Measurements from ENCODE around the gene ASB8.
"Not testable (repeated sequence)": the region's sequence is repeated elsewhere in the genome, so short reads cannot be mapped to it uniquely, and the experiment has no call there.

ASB8 gene

DNA sequence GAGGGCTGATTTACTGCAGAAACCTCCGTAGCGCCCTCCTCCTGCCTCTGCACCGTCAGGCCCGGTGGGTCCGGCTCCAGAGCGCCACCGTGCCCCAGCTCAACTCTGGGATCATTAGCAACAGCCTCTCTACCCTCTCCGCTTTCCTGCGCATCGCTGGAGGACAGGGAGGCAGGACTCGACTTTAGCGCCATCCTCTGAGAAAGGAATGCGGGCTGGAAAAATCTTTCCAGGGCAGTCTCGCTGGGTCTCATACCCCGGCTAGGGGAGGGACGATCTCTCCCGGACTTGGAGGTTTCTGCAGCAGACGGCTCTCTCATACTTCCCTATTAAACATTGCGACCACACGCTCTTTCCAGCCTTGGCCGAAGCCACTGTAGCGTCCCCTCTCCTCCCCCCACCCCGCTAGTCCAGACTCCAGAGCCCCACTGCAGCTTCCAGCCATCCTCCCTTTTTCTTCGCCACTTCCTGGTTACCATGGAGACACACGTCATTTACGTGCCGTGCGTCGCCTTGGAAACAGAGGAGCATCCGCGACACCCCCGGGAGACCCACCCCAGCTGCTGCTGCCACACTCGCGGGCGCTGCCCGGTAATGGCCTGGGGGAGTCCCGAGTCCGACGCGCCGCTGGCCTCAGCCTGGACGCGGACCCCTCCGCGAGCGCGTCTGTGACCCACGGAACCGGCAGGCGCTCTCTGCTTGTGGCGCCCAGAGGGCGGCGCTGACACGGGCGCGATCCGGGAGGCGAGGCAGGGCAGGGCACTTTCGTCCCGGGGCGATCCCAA, 26.0 kb upstream of the ASB8 start, which contains the start of gene CCDC184:
Gene CCDC184 (plus strand): TSS at position 554 of the 785 bp plus-strand sequence. CDS start 479 bp downstream, outside the sequence.
- FAIRE-seq (peak; percentile 26), DNase-seq (ENCODE audit: insufficient read length, low spot score) (peak; percentile 49)

DNA sequence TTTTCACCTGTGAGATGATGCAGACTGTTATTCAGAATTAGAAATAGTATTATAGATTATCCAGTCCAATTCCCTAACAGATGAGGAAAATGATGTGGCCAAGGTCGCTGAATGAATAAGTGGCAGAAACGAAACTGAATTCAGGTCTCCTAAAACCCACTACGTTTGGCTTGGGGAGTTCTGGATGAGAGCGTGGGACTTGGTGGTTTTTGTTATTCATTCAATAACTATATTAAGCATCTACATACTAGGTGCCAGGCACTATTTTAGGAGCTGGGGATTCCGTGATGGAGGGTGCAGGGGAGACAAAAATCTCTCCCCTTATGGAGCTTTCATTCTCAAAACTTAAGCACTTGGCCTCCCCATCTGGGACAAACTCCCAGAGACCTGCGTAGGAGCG, 25.3 kb upstream of the ASB8 start:
- DNase-seq (ENCODE audit: insufficient read length, low spot score) (no peak), FAIRE-seq (no peak)

DNA sequence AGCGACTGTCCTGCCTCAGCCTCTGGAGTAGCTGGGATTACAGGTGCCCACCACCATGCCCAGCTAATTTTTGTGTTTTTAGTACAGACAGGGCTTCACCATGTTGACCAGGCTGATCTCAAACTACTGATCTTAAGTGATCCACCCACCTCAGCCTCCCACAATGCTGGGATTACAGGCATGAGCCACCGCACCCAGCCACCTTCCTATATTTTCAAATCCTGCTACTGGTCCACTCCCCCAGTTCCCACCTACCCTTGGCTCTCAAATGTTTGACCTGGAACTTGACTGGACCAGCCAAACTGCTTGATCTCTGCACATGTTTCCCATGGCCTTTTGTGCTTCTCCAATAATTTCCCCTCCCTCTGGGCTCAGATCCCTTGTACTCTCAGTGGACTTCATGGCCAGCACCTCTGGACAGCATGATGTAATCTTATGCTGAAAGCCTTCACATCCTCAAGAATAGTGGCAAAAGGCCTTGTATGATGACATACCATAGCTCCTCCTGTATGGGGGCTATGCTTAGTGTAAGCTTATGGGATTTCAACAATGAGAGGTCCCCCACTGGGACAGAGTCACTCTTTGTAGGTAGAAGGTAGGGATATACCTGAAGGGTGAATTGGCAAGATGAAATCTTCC, 23.7 kb upstream of the ASB8 start:
- no peak for FAIRE-seq

DNA sequence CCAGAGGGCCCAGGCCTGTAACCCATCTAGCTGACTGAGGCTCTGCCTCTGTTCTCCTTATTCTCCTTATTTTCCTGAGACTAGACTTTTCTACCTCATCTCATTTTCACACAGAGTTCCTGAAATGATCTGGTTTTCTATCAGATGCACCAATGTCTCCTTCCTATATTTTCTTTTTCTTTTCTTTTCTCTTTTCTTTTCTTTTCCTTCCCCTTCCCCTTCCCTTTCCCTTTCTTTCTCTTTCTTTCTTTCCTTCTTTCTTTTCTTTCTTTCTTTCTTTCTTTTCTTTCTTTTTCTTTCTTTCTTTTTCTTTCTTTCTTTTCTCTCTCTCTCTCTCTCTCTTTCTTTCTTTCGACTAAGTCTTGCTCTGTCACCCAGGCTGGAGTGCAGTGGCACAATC, 23.1 kb upstream of the ASB8 start:
- DNase-seq (ENCODE audit: insufficient read length, low spot score) (no peak), FAIRE-seq (no peak)

More for the DNA sequence above, 23.7 kb upstream of the ASB8 start:
- DNase-seq (ENCODE audit: insufficient read length, low spot score): no peak

DNA sequence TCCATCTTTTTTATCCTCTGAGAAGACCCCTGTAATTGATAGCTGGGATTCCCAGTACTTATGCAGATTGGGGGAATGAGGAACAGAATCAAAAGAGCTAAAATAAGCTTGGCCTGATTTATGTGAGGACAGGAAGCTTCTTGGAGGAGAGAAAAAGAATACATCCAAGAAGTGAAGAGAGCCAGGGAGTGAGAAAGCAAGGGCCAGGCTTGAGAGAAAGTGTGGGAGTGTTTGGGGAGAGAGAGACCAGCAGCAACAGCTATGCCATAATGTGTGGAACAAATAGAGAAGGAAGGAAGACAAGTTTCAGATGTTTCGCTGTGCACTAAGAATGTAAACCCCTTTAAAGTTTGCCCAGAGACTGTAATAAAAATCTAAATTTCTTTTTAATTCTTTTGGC, 22.2 kb upstream of the ASB8 start:
- FAIRE-seq (no peak), DNase-seq (ENCODE audit: insufficient read length, low spot score) (no peak)

DNA sequence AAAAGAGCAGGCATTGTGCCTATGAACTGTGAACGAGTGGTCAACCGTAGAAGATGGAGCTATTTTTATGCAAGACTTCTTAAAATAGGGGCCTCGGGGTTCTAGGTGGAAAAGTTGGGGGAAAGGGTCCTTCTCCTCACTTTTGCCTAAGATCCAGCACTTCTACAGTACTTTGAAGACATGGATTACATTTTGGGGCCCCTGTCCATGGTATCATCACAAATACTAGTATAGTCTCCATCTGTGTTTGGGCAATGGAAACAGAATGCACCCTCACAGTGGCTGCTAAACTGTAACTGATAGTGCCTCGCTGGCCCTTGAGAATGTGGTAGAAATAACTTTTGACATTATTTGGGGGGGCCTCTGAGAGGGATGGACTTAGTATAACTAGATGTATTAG, 20.7 kb upstream of the ASB8 start:
- no peak for FAIRE-seq
- DNase-seq (ENCODE audit: insufficient read length, low spot score): no peak

DNA sequence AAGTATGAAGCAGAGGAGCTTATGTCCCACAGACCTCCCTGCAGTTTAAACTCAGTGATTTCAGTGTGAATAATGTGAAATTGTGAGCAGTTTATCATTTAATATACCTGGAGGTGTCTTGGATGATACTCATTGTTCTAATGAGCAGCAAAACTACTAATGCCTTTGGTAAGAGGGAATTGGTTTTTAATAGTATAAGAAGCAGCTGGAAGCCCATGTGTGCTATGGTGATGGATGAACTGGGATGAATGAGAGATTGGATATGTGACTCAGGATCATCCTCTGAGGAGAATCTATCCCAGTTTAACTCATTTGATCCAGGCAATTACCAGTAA, 19.1 kb upstream of the ASB8 start:
- FAIRE-seq (no peak), DNase-seq (ENCODE audit: insufficient read length, low spot score) (no peak)

DNA sequence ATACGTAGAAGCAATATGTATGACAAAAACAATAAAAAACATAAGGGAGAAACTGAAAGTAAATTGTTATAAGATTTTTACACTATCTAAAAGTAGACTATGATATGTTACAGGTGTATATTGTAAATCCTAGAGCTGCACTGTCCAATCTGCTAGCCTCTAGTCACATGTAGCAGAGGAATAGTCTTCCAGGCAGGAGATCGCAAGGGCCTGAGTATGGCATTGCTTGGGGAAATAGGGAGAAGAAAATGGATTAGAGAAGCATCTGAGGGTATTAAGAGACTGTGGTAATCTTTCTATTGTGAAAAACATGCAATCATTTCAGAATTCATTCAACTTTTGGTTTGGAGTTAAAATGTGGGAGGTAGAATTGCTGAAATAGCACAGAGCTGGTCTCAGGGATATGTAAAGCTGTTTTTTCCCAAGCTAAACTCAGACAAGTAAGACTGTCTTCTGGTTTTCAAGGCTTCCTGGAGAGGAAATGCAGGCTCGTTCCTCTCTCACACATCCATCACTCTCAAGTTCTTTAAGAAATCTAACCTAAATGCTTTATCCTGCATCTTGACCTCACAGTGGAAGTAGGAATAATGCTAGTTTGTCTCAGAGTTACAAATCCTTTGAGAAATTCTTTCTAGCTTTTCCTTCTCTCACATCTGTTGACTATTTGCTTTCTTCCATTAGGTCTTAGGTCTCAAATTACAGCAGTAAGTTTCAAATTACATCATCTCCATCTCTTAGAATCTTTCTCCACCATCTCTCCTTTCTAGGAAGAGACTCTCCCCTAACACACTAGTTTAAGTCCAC, 18.5 kb upstream of the ASB8 start:
- no peak for DNase-seq (ENCODE audit: insufficient read length, low spot score)
- FAIRE-seq: no peak

DNA sequence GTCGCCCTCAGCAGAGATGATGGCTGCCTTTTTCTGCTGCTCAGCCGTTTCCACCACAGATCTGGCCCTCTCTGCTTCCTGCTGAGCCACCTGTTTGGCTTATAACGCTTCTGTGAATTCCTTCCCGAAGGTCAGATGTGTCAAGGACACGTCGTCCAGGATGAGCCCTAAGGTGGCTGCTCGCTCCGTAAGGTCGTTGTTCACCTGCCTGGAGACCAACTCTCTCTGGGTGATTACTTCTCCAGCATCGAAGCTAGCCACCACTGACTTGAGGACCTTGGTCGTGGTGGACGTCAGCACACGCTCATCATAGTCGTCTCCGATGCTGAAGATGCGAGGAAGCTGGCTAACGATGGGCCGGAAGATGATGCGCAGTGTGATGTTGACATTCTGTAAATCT, 11.7 kb upstream of the ASB8 start:
- DNase-seq (ENCODE audit: insufficient read length, low spot score) (no peak), FAIRE-seq (no peak)

DNA sequence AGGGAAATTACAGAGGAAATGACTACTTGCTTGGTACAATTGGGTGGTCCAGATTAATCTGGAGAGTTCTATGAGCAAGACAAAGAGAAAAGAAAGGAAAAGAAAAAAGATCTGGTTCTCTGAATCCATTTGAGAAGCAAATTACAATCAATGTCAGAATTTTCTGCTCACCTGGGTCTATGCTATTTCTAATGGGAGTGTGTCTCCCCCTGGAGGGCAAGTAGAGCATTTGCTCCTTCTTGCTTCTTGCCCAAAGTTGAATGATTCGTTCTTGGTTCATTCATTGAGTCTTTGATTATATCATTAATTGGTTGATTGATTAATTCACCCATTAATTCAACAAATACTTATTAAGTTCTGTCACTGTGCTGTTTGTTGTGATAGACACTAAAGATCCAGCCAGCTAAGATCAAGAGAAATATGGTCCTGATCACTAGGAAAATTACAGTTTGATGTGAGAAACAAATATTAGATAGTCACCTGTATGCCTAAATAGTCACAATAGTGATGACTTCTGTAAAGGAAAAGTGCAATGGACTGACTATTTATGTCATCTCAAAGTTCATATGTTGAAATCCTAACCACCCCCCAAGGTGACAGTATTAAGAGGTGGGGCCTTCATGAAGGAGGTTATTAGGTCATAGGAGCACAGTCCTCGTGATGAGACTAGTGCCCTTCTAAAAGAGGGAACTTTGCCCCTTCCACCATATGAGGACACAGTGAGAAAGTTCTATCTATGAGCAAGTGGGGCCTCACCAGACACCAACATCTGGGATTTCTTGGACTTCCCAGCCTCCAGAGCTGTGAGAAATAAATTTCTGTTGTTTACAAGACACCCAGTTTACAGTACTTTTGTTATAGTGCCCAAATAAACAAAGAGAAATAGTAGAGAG, 8.0 kb upstream of the ASB8 start:
- FAIRE-seq: peak; percentile 38
- peak; percentile 53 for DNase-seq (ENCODE audit: insufficient read length, low spot score)

DNA sequence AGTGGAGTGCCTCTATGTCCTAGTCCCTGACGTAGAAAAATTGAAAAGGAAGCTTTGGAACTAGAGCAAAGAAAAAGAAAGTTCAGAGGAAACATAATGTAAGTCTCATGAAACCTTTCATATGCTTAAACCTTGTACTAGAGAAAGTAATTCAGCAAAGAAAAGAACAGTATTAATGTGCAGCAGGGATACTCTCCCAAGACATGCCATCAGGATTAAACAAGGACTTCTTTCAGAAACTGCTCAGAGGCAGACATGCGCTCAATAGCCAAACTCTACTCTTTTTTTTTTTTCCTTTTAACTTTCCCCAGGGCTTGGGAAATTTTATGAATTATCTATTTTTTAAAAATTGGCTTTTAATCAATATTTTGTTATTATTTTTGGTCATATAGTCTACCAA, 7.1 kb upstream of the ASB8 start:
- DNase-seq (ENCODE audit: insufficient read length, low spot score) (no peak), FAIRE-seq (no peak)

DNA sequence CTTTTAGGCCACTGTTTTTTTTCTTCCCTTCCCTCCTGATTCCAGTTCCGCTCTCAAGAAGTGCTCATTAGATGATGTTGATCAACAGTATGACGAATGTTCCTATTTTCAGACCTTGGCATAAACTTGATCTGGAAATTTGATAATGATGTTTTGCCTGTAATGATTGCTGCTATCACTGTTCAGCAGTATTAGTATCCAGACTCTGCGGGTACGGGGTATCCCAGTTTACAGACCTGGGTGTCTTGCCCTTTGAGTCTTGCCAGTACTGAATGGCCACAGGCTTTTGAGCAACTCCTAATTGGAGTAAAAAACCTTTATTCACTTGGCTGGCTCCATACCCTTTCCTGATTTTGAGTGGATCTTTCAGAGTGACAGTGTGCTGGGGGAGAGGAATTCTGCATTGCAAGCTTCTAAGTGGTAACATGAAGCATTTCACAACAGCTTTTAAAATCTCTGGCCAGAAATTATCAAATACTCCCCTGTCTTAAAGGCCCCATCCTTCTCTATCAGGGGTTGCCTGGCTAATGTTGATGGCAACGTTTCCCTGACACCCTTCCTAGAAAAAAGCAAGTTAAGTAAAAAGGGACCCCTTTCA, 5.9 kb upstream of the ASB8 start:
- FAIRE-seq (no peak), DNase-seq (ENCODE audit: insufficient read length, low spot score) (no peak)

DNA sequence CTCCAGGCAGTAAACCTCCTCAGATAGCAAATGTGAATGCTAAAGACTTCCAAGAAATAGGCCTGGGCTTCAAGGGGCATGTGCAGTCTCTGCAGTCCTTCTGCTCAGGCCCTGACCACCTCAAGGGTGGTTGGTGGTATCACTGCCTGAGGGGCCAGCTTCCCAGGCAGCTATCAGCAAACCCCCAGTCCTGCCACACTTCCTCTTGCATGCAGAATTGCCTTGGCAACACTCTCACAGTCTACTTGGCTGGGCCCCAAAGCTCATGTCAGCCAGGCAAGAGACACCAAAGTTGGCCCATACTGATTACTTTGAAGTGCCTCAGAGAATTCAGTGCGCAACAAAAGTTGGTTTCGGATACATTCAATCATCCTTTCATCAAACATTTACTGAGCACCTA, 3.5 kb upstream of the ASB8 start:
- FAIRE-seq: no peak
- no peak for DNase-seq (ENCODE audit: insufficient read length, low spot score)

DNA sequence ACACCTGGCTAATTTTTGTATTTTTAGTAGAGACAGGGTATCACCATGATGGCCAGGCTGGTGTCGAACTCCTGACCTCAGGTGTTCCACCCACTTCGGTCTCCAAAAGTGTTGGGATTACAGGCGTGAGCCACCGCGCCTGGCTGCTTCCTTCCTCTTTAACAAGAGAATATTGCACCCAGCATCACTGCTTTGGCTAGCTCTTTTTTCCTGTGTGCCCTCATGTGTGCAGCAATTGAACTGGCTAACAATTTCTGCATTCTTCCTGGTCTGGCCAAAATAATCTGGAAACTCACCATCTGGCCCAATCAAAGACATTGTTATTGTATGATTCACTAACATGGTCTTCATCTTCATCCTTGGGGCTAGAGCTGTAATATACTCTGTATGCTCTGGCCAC, 2.7 kb upstream of the ASB8 start:
- DNase-seq (ENCODE audit: insufficient read length, low spot score) (no peak), FAIRE-seq (no peak)

DNA sequence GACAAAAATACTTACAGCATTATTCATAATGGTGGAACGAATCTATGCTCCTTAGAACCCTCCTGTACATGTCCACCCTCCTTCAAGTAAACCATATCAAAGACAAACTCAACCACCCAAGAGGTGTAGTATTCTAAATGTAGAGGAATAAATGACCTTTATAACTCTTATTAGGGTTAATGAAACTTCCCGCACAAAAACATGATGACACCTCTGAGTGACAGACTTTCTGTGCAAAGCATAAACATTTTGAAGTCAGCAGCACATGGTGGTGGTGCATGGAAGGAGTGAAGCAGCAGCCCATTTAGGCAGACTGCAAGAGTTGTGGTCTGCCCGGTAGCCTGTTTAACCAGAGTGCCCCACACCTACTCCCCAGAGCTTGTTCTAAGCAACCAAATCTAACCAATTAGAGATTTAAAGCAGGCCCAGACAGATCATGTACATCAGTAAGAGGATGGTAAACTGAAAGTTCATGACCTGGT, 615 bp upstream of the ASB8 start:
- no peak for FAIRE-seq
- no peak for DNase-seq (ENCODE audit: insufficient read length, low spot score)

DNA sequence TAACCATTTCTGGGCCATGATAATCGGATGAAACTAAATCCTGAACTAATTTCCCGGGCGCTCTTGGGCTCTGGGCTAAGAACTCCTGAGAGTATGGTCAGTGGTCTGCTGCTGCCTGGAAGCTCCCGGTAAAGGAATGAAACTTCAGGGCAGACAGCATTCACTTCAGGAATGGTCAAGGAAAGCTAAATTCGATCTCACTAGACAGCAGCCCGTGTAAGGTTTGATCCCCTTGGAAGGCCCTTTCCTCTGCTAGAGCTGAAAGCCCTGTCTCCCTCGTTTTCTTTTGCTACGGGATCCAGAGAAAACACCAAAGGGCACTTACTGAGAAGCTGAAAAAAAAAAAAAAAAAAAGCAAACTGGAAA, 680 bp downstream of the ASB8 start:
- DNase-seq (ENCODE audit: insufficient read length, low spot score) (no peak), FAIRE-seq (no peak)

DNA sequence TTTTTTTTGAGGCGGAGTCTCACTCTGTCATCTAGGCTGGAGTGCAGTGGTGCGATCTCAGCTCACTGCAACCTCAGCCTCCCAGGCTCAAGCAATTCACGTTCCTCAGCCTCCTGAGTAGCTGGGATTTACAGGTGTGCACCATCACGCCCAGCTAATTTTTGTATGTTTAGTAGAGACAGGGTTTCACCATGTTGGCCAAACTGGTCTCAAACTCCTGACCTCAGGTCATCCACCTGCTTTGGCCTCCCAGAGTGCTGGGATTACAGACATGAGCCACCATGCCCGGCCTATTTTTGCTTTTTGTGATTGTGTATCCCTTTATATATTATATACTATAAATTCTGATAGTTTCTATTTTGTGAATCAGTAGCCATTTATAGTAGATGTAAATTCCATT, 1.5 kb downstream of the ASB8 start:
- DNase-seq (ENCODE audit: insufficient read length, low spot score); FAIRE-seq: not testable (repeated sequence)

DNA sequence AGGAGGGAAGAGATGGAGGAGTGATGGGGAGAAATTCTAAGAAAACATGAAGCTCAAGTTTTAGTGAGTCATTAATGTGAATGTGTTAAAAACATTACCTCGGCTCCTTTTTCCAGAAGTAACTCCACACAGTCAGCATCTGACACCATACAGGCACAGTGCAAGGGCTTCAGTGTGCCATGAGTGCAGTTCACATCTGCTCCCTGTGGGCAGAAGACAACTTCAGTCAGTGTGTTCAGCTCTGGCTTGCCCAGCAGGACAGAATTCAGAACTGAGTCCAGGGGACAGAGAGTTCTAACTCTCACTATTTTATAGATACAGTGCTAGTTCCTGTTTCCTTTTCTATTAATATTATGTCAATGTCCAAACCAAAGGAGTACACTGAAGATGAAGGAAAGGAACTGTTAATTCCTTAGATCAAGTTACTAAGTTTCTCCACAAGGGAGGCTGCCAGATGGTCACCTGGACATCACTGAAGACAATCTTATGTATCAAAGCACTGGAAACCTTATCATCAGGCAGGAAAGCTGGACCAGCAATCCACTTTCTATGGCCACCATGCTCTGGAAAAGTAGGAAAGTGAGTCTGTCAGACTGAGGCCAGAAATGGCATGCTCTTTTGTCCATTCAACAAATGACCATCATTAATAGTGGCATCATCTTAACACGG, 6.1 kb downstream of the ASB8 start:
- no peak for DNase-seq (ENCODE audit: insufficient read length, low spot score)
- no peak for FAIRE-seq

DNA sequence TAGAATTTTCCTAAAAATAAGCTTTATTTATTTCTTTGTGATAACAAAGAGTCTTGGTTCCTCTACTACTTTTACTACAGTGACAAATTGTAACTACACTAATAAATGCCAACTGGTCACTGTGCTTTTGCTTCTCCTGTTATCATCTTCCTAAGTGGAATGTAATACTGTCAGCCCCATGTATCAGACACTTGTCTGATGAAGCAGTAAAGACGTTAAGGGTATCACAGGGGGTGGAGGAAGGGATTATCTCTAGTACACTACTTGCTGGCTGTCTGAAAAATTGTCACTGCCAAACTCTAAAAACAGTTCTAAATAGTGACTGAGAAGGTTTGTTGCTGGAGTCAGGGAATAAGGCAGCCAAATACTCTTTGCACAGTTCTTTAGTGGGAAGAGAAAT, 11.3 kb downstream of the ASB8 start:
- DNase-seq (ENCODE audit: insufficient read length, low spot score) (no peak), FAIRE-seq (no peak)

DNA sequence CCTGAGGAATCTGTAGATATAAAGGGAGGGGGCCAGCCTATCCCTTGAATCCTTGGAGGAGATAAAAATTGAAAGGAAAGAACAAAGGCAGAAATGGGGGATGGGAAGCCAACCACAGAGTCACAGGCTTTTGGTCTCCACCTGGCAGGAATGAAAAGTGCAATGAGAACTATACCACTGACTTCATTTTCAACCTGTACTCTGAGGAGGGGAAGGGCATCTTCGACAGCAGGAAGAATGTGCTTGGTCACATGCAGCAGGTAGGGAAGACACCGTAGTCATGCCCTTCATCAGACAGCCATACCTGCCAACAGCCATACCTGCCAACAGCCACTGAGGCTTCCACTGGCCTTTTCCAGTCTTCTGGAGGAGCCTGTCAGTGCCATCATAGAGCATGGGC, 13.4 kb downstream of the ASB8 start:
- DNase-seq (ENCODE audit: insufficient read length, low spot score): no peak
- FAIRE-seq: no peak
